CD14-positive monocyte (primary cell): Measurements from ENCODE around the gene ACSL3. TPM values are rescaled to one million over a fixed set of nuclear protein-coding genes. Genes with fewer than 3 reads are reported as not detected.
A peak's percentile ranks its signal among the peaks of the same experiment; 100 is the strongest.

Experiments used
- DNase-seq, 3 donors: peaks; one replicate each; pipeline ENCODE4 v3.0.0-alpha.2; 2011 to 2022
- H2AFZ ChIP-seq: 2 replicates; pipeline ENCODE4 v1.6.0; 2012; ENCODE audit warnings: mild to moderate bottlenecking, low read depth, low read length, inconsistent platforms; ENCODE audit not compliant: insufficient read depth, poor library complexity, severe bottlenecking
- H3K27ac ChIP-seq, 2 donors: 1 replicate in 1 of 2; 2 replicates in 1 of 2; pipeline ENCODE4 v1.5.1; 2012 to 2013; ENCODE audit warnings: low read length in 2 of 2, control low read depth in 1 of 2, inconsistent platforms in 1 of 2, low read depth in 1 of 2, mild to moderate bottlenecking in 1 of 2
- H3K27me3 ChIP-seq, 2 donors: one replicate each; pipeline versions ENCODE4 v1.6.0 to v1.6.1; 2011 to 2013; ENCODE audit warnings: low read length in 2 of 2; ENCODE audit not compliant: control insufficient read depth in 2 of 2, insufficient read depth in 2 of 2
- H3K36me3 ChIP-seq, 2 donors: replicated peaks in 1 of 2; 1 replicate in 1 of 2; 2 replicates in 1 of 2; pipeline versions ENCODE4 v1.5.1 to v1.6.1; 2012 to 2013; ENCODE audit warnings: low read length in 2 of 2, control low read depth in 1 of 2, inconsistent platforms in 1 of 2, mild to moderate bottlenecking in 1 of 2; ENCODE audit not compliant: insufficient read depth in 2 of 2, control insufficient read depth in 1 of 2
- H3K4me1 ChIP-seq, 2 donors: 1 replicate in 1 of 2; 2 replicates in 1 of 2; pipeline versions ENCODE4 v1.5.1 to v1.6.1; 2012 to 2013; ENCODE audit warnings: low read length in 2 of 2, control low read depth in 1 of 2, inconsistent platforms in 1 of 2, mild to moderate bottlenecking in 1 of 2, moderate library complexity in 1 of 2; ENCODE audit not compliant: insufficient read depth in 2 of 2, control insufficient read depth in 1 of 2
- H3K4me2 ChIP-seq: replicated peaks from 2 replicates; pipeline ENCODE3; 2012; ENCODE audit warnings: low read length, moderate library complexity, mild to moderate bottlenecking; ENCODE audit not compliant: poor library complexity, severe bottlenecking; ENCODE audit errors: extremely low read depth
- H3K4me3 ChIP-seq, 3 experiments: fragments of 200-600 bp in 1 of 3; sonication (generic) in 1 of 3; replicated peaks in 1 of 3; 1 replicate in 2 of 3; 2 replicates in 1 of 3; pipeline ENCODE4 v1.5.1; 2011 to 2013; ENCODE audit warnings: low read length in 3 of 3, mild to moderate bottlenecking in 3 of 3, control low read depth in 2 of 3, low read depth in 2 of 3, inconsistent platforms in 1 of 3, moderate library complexity in 1 of 3
- H3K79me2 ChIP-seq: 2 replicates; pipeline ENCODE4 v1.6.0; 2012; ENCODE audit warnings: mild to moderate bottlenecking, control low read depth, inconsistent platforms, low read length, moderate library complexity; ENCODE audit not compliant: insufficient read depth
- H3K9ac ChIP-seq: 2 replicates; pipeline ENCODE4 v1.6.0; 2017; ENCODE audit warnings: low read length, mild to moderate bottlenecking; ENCODE audit not compliant: insufficient read depth, poor library complexity, severe bottlenecking
- H3K9me3 ChIP-seq, 2 donors: replicated peaks in 1 of 2; 1 replicate in 1 of 2; 2 replicates in 1 of 2; pipeline versions ENCODE4 v1.5.1 to v1.6.1; 2012 to 2013; ENCODE audit warnings: low read length in 2 of 2, control low read depth in 1 of 2; ENCODE audit not compliant: control insufficient read depth in 1 of 2, insufficient read depth in 1 of 2
- H4K20me1 ChIP-seq: 2 replicates; pipeline ENCODE4 v1.6.0; 2012; ENCODE audit warnings: mild to moderate bottlenecking, low read length, control low read depth, moderate library complexity; ENCODE audit not compliant: insufficient read depth
- H3K27ac Mint-ChIP-seq, 7 donors: one replicate each; pipeline ENCODE4 v1.8.0; 2020; ENCODE audit warnings: mild to moderate bottlenecking in 7 of 7, mixed read lengths in 7 of 7, moderate library complexity in 6 of 7, inconsistent platforms in 2 of 7
- H3K27me3 Mint-ChIP-seq, 3 donors: one replicate each; pipeline ENCODE4 v1.8.0; 2021 to 2022; ENCODE audit warnings: low read depth in 3 of 3, mild to moderate bottlenecking in 3 of 3, mixed read lengths in 3 of 3, moderate library complexity in 3 of 3, inconsistent platforms in 1 of 3
- H3K36me3 Mint-ChIP-seq, 2 donors: one replicate each; pipeline ENCODE4 v1.8.0; 2020; ENCODE audit warnings: mixed read lengths in 2 of 2, inconsistent platforms in 1 of 2, mild to moderate bottlenecking in 1 of 2
- H3K4me1 Mint-ChIP-seq: one replicate; pipeline ENCODE4 v1.8.0; 2020; ENCODE audit warnings: mild to moderate bottlenecking, mixed read lengths
- H3K4me3 Mint-ChIP-seq, 2 donors: one replicate each; pipeline ENCODE4 v1.8.0; 2020; ENCODE audit warnings: mild to moderate bottlenecking in 2 of 2, mixed read lengths in 2 of 2, moderate library complexity in 1 of 2
- H3K9me3 Mint-ChIP-seq, 7 donors: one replicate each; pipeline ENCODE4 v1.8.0; 2020 to 2022; ENCODE audit warnings: mixed read lengths in 7 of 7, mild to moderate bottlenecking in 6 of 7, moderate library complexity in 6 of 7, inconsistent platforms in 2 of 7
- CTCF ChIP-seq: fragments of 200-600 bp; IDR thresholded peaks from one replicate; pipeline ENCODE4 v1.8.0; 2022; ENCODE audit warnings: antibody characterized with exemption, mild to moderate bottlenecking
- WGBS: methylation state at CpG from one replicate; pipeline ENCODE4 v1.1.5; 2013; ENCODE audit warnings: missing lambda C conversion rate; ENCODE audit not compliant: insufficient coverage; 5-methylcytosine and 5-hydroxymethylcytosine counted together
- intact Hi-C, 2 donors: fragments of 100-400 bp; cut with micrococcal nuclease; formaldehyde crosslinking; loops; one replicate each; pipeline versions ENCODE4 v1.15.0 to v1.15.1; 2023
- polyA plus RNA-seq, 3 donors: library from polyadenylated mRNA; depleted of rRNA in 1 of 3; unstranded in 2 of 3; stranded (reverse) in 1 of 3; fragments of 300-500 nt in 2 of 3; fragments of >200 nt in 1 of 3; fragmentation: Illumina TruSeq in 2 of 3; gene quantifications; 1 replicate in 2 of 3; 2 replicates in 1 of 3; pipeline ENCODE4 v1.2.3, GENCODE V29; 2012 to 2021

ACSL3 gene
- polyA plus RNA-seq, 3 donors = 8.8 to 24.4 (median 19.9) TPM

DNA sequence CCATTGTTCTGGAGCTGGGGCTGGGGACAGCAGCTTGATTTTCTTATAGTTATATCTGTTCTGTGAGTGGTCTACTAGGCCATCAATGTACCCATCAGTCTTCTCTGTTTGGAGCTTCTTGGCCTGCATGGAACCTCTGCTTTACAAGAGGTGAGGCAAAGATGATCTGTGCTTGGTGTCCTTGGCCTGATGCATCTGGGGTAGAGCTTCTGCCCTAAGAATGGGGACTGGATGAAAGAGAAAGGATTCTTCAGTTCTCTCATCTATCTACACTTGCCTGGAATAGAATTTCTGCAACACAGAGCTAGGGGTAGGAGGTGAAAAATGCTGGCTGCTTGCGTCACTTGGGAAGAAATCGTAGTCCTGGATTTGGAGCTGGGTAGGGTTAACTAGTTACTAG is 46.2 kb downstream of the ACSL3 start:
- Mint-ChIP-seq H3K9me3 (no peaks in the 10 kb centered on the region), H3K27ac (no peak overlapping the region), H3K27me3 (no peaks in the 10 kb centered on the region), H3K4me1 (peaks cover 18% of the 10 kb centered on the region), H3K36me3 (peaks cover 60 to 68% of the 10 kb centered on the region in 2 donors), H3K4me3 (no peak overlapping the region)
- H3K79me2 ChIP-seq = peaks cover 70% of the 10 kb centered on the region
- peaks cover 11 to 13% of the 10 kb centered on the region in 2 donors for H3K4me1 ChIP-seq
- TF ChIP-seq CTCF = no peak
- no peak overlapping the region for H3K27ac ChIP-seq
- no peak overlapping the region for H2AFZ ChIP-seq
- intact Hi-C loops = loop anchor here in 1 of 2 donors (5.0 kb wide), 1 partner anchor 210 kb away; no protein-coding TSS in a partner anchor
- H3K27me3 ChIP-seq = no peaks in the 10 kb centered on the region
- 100% methylated on average over 2 of the region's 2 CpGs for WGBS
- peaks cover 5% of the 10 kb centered on the region for H4K20me1 ChIP-seq
- no peak for DNase-seq
- no peak overlapping the region for H3K4me2 ChIP-seq
- peaks cover 22 to 60% of the 10 kb centered on the region in 2 donors for H3K36me3 ChIP-seq
- no peak overlapping the region for H3K9ac ChIP-seq
- H3K4me3 ChIP-seq = no peak overlapping the region
- no peaks in the 10 kb centered on the region for H3K9me3 ChIP-seq

DNA sequence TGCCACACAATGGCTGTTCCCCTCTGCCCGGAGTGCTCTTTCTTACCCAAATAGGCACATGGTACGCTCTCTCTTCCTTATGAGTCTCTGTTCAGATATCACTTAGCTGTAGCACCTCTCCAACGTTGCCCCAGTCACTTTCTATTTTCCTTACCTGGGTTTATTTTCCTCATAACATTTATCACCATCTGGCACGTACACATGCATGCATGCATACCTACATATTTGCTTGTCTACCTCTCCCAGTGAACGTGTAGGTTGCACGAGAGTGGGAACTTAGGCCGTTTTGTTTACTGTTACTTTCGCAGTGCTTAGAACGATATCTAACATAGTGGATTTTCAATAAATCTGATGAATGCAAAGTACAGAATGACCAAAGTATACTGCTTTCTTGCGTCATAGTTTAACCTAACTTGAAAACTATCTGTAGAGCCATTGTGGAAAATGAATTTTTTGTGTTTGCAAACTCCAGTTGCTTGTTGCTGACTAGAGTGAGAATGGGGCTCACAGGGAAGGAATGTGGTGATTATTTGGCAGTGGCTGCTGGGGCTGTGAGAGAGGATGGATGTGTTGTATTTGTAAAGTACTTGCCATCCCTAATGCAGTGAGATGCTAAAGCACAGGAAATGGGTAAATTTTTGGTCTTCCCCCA is 47.1 kb downstream of the ACSL3 start:
- H3K27me3 ChIP-seq = no peaks in the 10 kb centered on the region
- Mint-ChIP-seq H3K27me3 (no peaks in the 10 kb centered on the region), H3K27ac (peak overlapping the region in 2 of 7 donors; percentile 4 to 44), H3K4me3 (no peak overlapping the region), H3K9me3 (no peaks in the 10 kb centered on the region), H3K36me3 (peaks cover 60 to 64% of the 10 kb centered on the region in 2 donors), H3K4me1 (peaks cover 26% of the 10 kb centered on the region)
- no peaks in the 10 kb centered on the region for H3K9me3 ChIP-seq
- no peak overlapping the region for H3K4me3 ChIP-seq
- H3K36me3 ChIP-seq = peaks cover 22 to 54% of the 10 kb centered on the region in 2 donors
- no peak for TF ChIP-seq CTCF
- intact Hi-C loops = loop anchor here in 1 of 2 donors (5.0 kb wide), 1 partner anchor 211 kb away; no protein-coding TSS in a partner anchor
- no peak overlapping the region for H3K4me2 ChIP-seq
- H4K20me1 ChIP-seq = peaks cover 5% of the 10 kb centered on the region
- H2AFZ ChIP-seq = no peak overlapping the region
- H3K27ac ChIP-seq = no peak overlapping the region
- H3K79me2 ChIP-seq = peaks cover 68% of the 10 kb centered on the region
- DNase-seq = no peak
- no peak overlapping the region for H3K9ac ChIP-seq
- WGBS = 92% methylated on average over 4 of the region's 10 CpGs
- H3K4me1 ChIP-seq = peaks cover 20 to 22% of the 10 kb centered on the region in 2 donors
